ENCODE results near the gene PERM1. TPM values are rescaled to one million over a fixed set of nuclear protein-coding genes. Genes with fewer than 3 reads are reported as not detected.

The PERM1 gene
- total RNA-seq, 2 experiments from 2014 or later = not detected

- no TSS peak for BruUV-seq (replicated peaks)
- ChIA-PET POLR2A (interaction anchor here (1.4 kb wide), 1 partner anchor 10 kb away, joined by 3 read pairs; the partner anchor contains the start of gene ISG15), CTCF (ENCODE audit: unreplicated experiment) (no interaction called here)
Observed at GRCh38 chr1:1023700-1024099, 41.8 kb upstream of the PERM1 start.

GRCh38 chr1:1022302-1023009 lies 40.6 kb upstream of the PERM1 start:
- intact Hi-C loops (cut with micrococcal nuclease; ENCODE audit: unreplicated experiment) = no loop called here

More at GRCh38 chr1:1023700-1024099, 41.8 kb upstream of the PERM1 start:
- TF ChIP-seq CTCF (conservative IDR thresholded peaks at IDR 0.05; ENCODE audit: low read length) (no peak), EZH2phosphoT487 (IDR thresholded peaks at IDR 0.05; ENCODE audit: borderline replicate concordance, low read depth, low read length) (no peak)
- Histone ChIP-seq H2AFZ (ENCODE audit: low read length) (no peak overlapping the region), H3K36me3 (ENCODE audit: insufficient read depth, low read length) (no peaks in the 10 kb centered on the region), H3K79me2 (ENCODE audit: insufficient read depth, low read depth, low read length) (no peaks in the 10 kb centered on the region), H3K4me3 (ENCODE audit: low read depth, low read length, poor library complexity, severe bottlenecking) (no peak overlapping the region), H4K20me1 (ENCODE audit: insufficient read depth, low read length) (no peaks in the 10 kb centered on the region), H3K9me3 (ENCODE audit: low read length) (no peaks in the 10 kb centered on the region), H3K4me1 (ENCODE audit: insufficient read depth, low read length, poor library complexity, severe bottlenecking) (peaks cover 6% of the 10 kb centered on the region), H3K27ac (ENCODE audit: low read depth, low read length, poor library complexity, severe bottlenecking) (no peak overlapping the region), H3K4me2 (ENCODE audit: low read length) (no peak overlapping the region), H3K9me2 (ENCODE audit: insufficient read depth, low read length) (no peaks in the 10 kb centered on the region)
- intact Hi-C loops (cut with micrococcal nuclease; ENCODE audit: unreplicated experiment) = no loop called here
- no peak for DNase-seq (ENCODE audit: low spot score)

More at GRCh38 chr1:1022302-1023009, 40.6 kb upstream of the PERM1 start:
- Histone ChIP-seq H4K20me1 (ENCODE audit: insufficient read depth, low read length) (no peaks in the 10 kb centered on the region), H3K79me2 (ENCODE audit: insufficient read depth, low read depth, low read length) (no peaks in the 10 kb centered on the region), H2AFZ (ENCODE audit: low read length) (no peak overlapping the region), H3K4me3 (ENCODE audit: low read depth, low read length, poor library complexity, severe bottlenecking) (no peak overlapping the region), H3K4me1 (ENCODE audit: insufficient read depth, low read length, poor library complexity, severe bottlenecking) (peaks cover 6% of the 10 kb centered on the region), H3K4me2 (ENCODE audit: low read length) (no peak overlapping the region), H3K9me2 (ENCODE audit: insufficient read depth, low read length) (no peaks in the 10 kb centered on the region), H3K9me3 (ENCODE audit: low read length) (no peaks in the 10 kb centered on the region), H3K27ac (ENCODE audit: low read depth, low read length, poor library complexity, severe bottlenecking) (no peak overlapping the region), H3K36me3 (ENCODE audit: insufficient read depth, low read length) (no peaks in the 10 kb centered on the region)
- POLR2A ChIA-PET = no interaction called here
- no TSS peak for BruUV-seq (replicated peaks)
- DNase-seq (ENCODE audit: low spot score) = no peak
- no peak for TF ChIP-seq CTCF (conservative IDR thresholded peaks at IDR 0.05; ENCODE audit: low read length)
- TF ChIP-seq EZH2phosphoT487 (IDR thresholded peaks at IDR 0.05; ENCODE audit: borderline replicate concordance, low read depth, low read length) = no peak
- CTCF ChIA-PET (ENCODE audit: unreplicated experiment) = interaction anchor here (0.6 kb wide), 1 partner anchor 89 kb away, joined by 3 read pairs; no protein-coding TSS in a partner anchor
